Endothelial cell (in vitro differentiated cells): ENCODE results near the gene PRR32. TPM values are rescaled to one million over a fixed set of nuclear protein-coding genes. Genes with fewer than 3 reads are reported as not detected.

Experiments
- DNase-seq: peaks from one replicate; pipeline ENCODE4 v3.0.0; 2021; ENCODE audit warnings: low spot score
- H3K27ac Mint-ChIP-seq: one replicate; pipeline ENCODE4 v1.8.0; 2021; ENCODE audit warnings: mixed read lengths, inconsistent platforms; ENCODE audit not compliant: unreplicated experiment
- H3K27me3 Mint-ChIP-seq: one replicate; pipeline ENCODE4 v1.8.0; 2021; ENCODE audit warnings: mild to moderate bottlenecking, moderate library complexity, mixed read lengths, inconsistent platforms; ENCODE audit not compliant: unreplicated experiment
- H3K36me3 Mint-ChIP-seq: one replicate; pipeline ENCODE4 v1.8.0; 2021; ENCODE audit warnings: mild to moderate bottlenecking, low read depth, mixed read lengths, inconsistent platforms; ENCODE audit not compliant: unreplicated experiment
- H3K4me1 Mint-ChIP-seq: one replicate; pipeline ENCODE4 v1.8.0; 2021; ENCODE audit warnings: mild to moderate bottlenecking, mixed read lengths, inconsistent platforms; ENCODE audit not compliant: unreplicated experiment
- H3K4me3 Mint-ChIP-seq: one replicate; pipeline ENCODE4 v1.8.0; 2021; ENCODE audit warnings: mild to moderate bottlenecking, mixed read lengths, inconsistent platforms; ENCODE audit not compliant: unreplicated experiment
- H3K9me3 Mint-ChIP-seq: one replicate; pipeline ENCODE4 v1.8.0; 2021; ENCODE audit warnings: mixed read lengths, inconsistent platforms; ENCODE audit not compliant: unreplicated experiment
- CTCF ChIP-seq: fragments of 200-600 bp; sonication (generic); IDR thresholded peaks from one replicate; pipeline ENCODE4 v1.5.0; 2021; ENCODE audit warnings: antibody characterized with exemption; ENCODE audit not compliant: unreplicated experiment
- total RNA-seq: library from RNA; stranded (reverse); fragmentation: NEBNext Ultra II Directional; extraction: Animal tissue kit (Norgen Biotek cat#: 25700); gene quantifications from one replicate; pipeline ENCODE4 v1.2.1, GENCODE V29; 2021; ENCODE audit not compliant: unreplicated experiment

PRR32 gene
- total RNA-seq, 1 donor from 2014 or later = not detected

GRCh38 chrX:126820700-126821420 is 1.3 kb downstream of the PRR32 start:
- Mint-ChIP-seq H3K9me3 (no peaks in the 10 kb centered on the region), H3K27ac (no peak overlapping the region), H3K4me3 (no peak overlapping the region), H3K36me3 (no peaks in the 10 kb centered on the region), H3K4me1 (no peaks in the 10 kb centered on the region), H3K27me3 (no peaks in the 10 kb centered on the region)
- TF ChIP-seq CTCF = no peak
- no peak for DNase-seq

- no peak for DNase-seq
- H3K27me3 Mint-ChIP-seq = no peaks in the 10 kb centered on the region
- no peak for TF ChIP-seq CTCF
- H3K36me3 Mint-ChIP-seq = no peaks in the 10 kb centered on the region
- H3K9me3 Mint-ChIP-seq = no peaks in the 10 kb centered on the region
- H3K27ac Mint-ChIP-seq = no peak overlapping the region
- no peak overlapping the region for H3K4me3 Mint-ChIP-seq
- no peaks in the 10 kb centered on the region for H3K4me1 Mint-ChIP-seq
These were observed 4.9 kb downstream of the PRR32 start for GRCh38 chrX:126824338-126825007.

- no peak overlapping the region for H3K27ac Mint-ChIP-seq
- no peaks in the 10 kb centered on the region for H3K9me3 Mint-ChIP-seq
- H3K4me1 Mint-ChIP-seq = no peaks in the 10 kb centered on the region
- no peak for DNase-seq
- TF ChIP-seq CTCF = no peak
- no peak overlapping the region for H3K4me3 Mint-ChIP-seq
- no peaks in the 10 kb centered on the region for H3K36me3 Mint-ChIP-seq
- H3K27me3 Mint-ChIP-seq = no peaks in the 10 kb centered on the region
These were observed 6.2 kb downstream of the PRR32 start for GRCh38 chrX:126825566-126826193.

- Mint-ChIP-seq H3K9me3 (no peaks in the 10 kb centered on the region), H3K27ac (no peak overlapping the region), H3K4me3 (no peak overlapping the region), H3K36me3 (no peaks in the 10 kb centered on the region), H3K27me3 (no peaks in the 10 kb centered on the region), H3K4me1 (no peaks in the 10 kb centered on the region)
- no peak for DNase-seq
- no peak for TF ChIP-seq CTCF
These were observed 16.7 kb downstream of the PRR32 start for GRCh38 chrX:126836186-126836585.

- H3K36me3 Mint-ChIP-seq = no peaks in the 10 kb centered on the region
- H3K9me3 Mint-ChIP-seq = no peaks in the 10 kb centered on the region
- DNase-seq = no peak
- H3K27me3 Mint-ChIP-seq = no peaks in the 10 kb centered on the region
- no peak overlapping the region for H3K27ac Mint-ChIP-seq
- no peaks in the 10 kb centered on the region for H3K4me1 Mint-ChIP-seq
- H3K4me3 Mint-ChIP-seq = no peak overlapping the region
- TF ChIP-seq CTCF = no peak
These were observed 27.6 kb downstream of the PRR32 start for GRCh38 chrX:126847143-126847542.
